Mucosa of stomach (tissue), 1 donor: ENCODE data around the gene SUGCT.
"Not testable (repeated sequence)": the region's sequence is repeated elsewhere in the genome, so short reads cannot be mapped to it uniquely, and the experiment has no call there.

Source experiments
- H3K27me3 ChIP-seq: one replicate; pipeline ENCODE4 v1.7.0; 2013; ENCODE audit warnings: mild to moderate bottlenecking, low read length; ENCODE audit not compliant: control insufficient read depth, insufficient read depth
- H3K36me3 ChIP-seq: one replicate; pipeline ENCODE4 v1.7.0; 2013; ENCODE audit warnings: low read length; ENCODE audit not compliant: control insufficient read depth, insufficient read depth
- H3K4me1 ChIP-seq: one replicate; pipeline ENCODE4 v1.7.0; 2013; ENCODE audit warnings: mild to moderate bottlenecking, low read length; ENCODE audit not compliant: control insufficient read depth, insufficient read depth
- H3K4me3 ChIP-seq: one replicate; pipeline ENCODE4 v1.7.0; 2013; ENCODE audit warnings: low read length
- H3K9ac ChIP-seq: one replicate; pipeline ENCODE4 v1.7.0; 2013; ENCODE audit warnings: mild to moderate bottlenecking, low read length, moderate library complexity
- H3K9me3 ChIP-seq: one replicate; pipeline ENCODE4 v1.7.0; 2013; ENCODE audit warnings: mild to moderate bottlenecking, low read length, moderate library complexity; ENCODE audit not compliant: control insufficient read depth
- donor health status: Pancreatic carcinoma.

Gene SUGCT

GRCh38 chr7:40645197-40645596 lies 510.4 kb downstream of the SUGCT start:
- Histone ChIP-seq H3K9ac (no peak overlapping the region), H3K4me1 (no peaks in the 10 kb centered on the region), H3K27me3 (no peaks in the 10 kb centered on the region), H3K4me3 (no peak overlapping the region), H3K36me3 (no peaks in the 10 kb centered on the region), H3K9me3 (no peaks in the 10 kb centered on the region)

GRCh38 chr7:40646717-40647116 lies 511.9 kb downstream of the SUGCT start:
- Histone ChIP-seq H3K36me3 (no peaks in the 10 kb centered on the region), H3K9ac (no peak overlapping the region), H3K4me1 (no peaks in the 10 kb centered on the region), H3K9me3 (no peaks in the 10 kb centered on the region), H3K27me3 (no peaks in the 10 kb centered on the region), H3K4me3 (no peak overlapping the region)

DNA sequence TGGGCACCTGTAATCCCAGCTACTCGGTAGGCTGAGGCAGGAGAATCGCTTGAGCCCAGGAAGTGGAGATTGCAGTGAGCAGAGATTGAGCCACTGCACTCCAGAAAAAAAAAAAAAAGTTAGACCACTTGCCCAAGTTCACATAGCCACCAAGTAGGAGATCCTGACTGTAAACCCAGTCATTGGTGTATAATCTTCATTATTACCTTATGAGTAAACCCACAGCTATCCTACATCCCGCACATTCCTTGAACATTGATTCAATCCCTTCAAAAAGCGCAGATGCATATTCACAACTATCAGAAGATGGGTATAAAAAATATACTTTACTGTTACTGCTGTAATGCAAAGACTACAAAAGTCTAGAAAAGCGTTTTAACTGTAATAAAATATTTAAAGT lies 512.9 kb downstream of the SUGCT start:
- no peaks in the 10 kb centered on the region for H3K36me3 ChIP-seq
- H3K4me1 ChIP-seq, result no peaks in the 10 kb centered on the region
- H3K9ac ChIP-seq, result no peak overlapping the region
- H3K4me3 ChIP-seq, result no peak overlapping the region
- no peaks in the 10 kb centered on the region for H3K27me3 ChIP-seq
- no peaks in the 10 kb centered on the region for H3K9me3 ChIP-seq

DNA sequence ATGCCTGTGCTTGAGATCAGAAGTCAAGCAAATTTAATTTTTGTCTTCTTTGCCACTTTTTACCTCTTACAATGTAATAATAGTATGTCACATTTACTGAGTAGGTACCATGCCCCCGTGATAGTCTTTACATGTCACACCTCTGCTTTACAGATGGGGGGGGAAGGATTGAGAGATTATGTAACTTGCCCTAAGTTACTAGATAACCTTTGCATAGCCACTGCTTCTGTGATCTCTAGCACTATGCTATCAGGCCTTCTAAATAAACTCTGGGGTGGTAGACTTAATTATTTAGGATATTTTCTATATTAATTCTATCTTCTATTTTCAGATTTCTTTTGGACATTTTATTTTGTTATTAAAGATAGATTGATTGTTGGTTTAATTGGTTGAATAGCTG lies 514.4 kb downstream of the SUGCT start:
- no peak overlapping the region for H3K4me3 ChIP-seq
- no peaks in the 10 kb centered on the region for H3K9me3 ChIP-seq
- H3K9ac ChIP-seq, result no peak overlapping the region
- no peaks in the 10 kb centered on the region for H3K27me3 ChIP-seq
- H3K4me1 ChIP-seq, result no peaks in the 10 kb centered on the region
- no peaks in the 10 kb centered on the region for H3K36me3 ChIP-seq

GRCh38 chr7:40650903-40651302 lies 516.1 kb downstream of the SUGCT start:
- H3K9me3 ChIP-seq, H3K27me3 ChIP-seq, H3K36me3 ChIP-seq, H3K9ac ChIP-seq, H3K4me1 ChIP-seq, H3K4me3 ChIP-seq: not testable (repeated sequence)

GRCh38 chr7:40654171-40654570 lies 519.4 kb downstream of the SUGCT start:
- no peak overlapping the region for H3K9ac ChIP-seq

DNA sequence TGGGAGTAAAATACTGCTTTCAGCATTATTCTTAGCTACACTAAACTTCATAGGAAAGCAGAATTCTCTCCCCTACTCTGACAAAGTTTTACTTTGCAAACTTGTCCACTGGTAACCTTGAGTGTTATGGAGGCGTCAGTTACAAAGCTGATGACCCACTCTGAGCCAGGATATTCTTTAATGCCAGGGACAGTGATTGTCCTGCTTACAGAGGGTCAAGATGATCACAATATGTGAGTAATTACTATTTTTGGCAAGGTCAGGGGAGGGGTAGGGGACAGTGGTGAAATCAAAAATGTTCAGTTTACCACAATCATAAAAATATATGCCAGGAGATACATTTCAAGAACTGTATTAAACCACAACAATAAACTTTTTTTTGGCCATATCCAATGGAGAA lies 520.6 kb downstream of the SUGCT start:
- no peak overlapping the region for H3K4me3 ChIP-seq
- no peaks in the 10 kb centered on the region for H3K4me1 ChIP-seq
- no peak overlapping the region for H3K9ac ChIP-seq
- H3K36me3 ChIP-seq, result no peaks in the 10 kb centered on the region
- H3K27me3 ChIP-seq, result no peaks in the 10 kb centered on the region
- H3K9me3 ChIP-seq, result no peaks in the 10 kb centered on the region

More at GRCh38 chr7:40654171-40654570, 519.4 kb downstream of the SUGCT start:
- Histone ChIP-seq H3K36me3 (no peaks in the 10 kb centered on the region), H3K27me3 (no peaks in the 10 kb centered on the region), H3K4me1 (no peaks in the 10 kb centered on the region), H3K9me3 (no peaks in the 10 kb centered on the region), H3K4me3 (no peak overlapping the region)

DNA sequence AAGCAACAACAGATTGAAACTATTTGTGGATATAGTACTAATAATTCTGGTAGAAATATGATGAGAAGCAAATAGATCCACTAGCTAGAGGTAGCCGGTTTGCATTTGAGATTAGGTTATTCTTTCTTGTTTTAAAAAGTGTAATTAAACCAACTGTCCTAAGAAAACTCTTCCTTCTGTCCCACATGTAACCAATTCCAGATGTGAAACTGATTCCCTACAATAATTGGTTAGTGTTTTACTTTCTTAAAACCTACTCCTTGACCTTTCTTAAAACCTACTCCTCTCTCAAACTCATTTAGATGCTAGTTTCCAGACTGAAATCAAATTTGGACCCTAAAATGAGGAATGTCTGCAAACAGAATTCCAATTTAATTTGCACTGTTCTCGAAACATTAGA lies 521.5 kb downstream of the SUGCT start:
- Histone ChIP-seq H3K9ac (no peak overlapping the region), H3K9me3 (no peaks in the 10 kb centered on the region), H3K4me1 (no peaks in the 10 kb centered on the region), H3K27me3 (no peaks in the 10 kb centered on the region), H3K36me3 (no peaks in the 10 kb centered on the region), H3K4me3 (no peak overlapping the region)

- Histone ChIP-seq H3K9me3 (no peaks in the 10 kb centered on the region), H3K4me1 (no peaks in the 10 kb centered on the region), H3K4me3 (no peak overlapping the region), H3K36me3 (no peaks in the 10 kb centered on the region), H3K9ac (no peak overlapping the region), H3K27me3 (no peaks in the 10 kb centered on the region)
Observed at GRCh38 chr7:40658729-40659128, 523.9 kb downstream of the SUGCT start.

GRCh38 chr7:40659231-40659630 lies 524.4 kb downstream of the SUGCT start:
- Histone ChIP-seq H3K9me3 (no peaks in the 10 kb centered on the region), H3K4me1 (no peaks in the 10 kb centered on the region), H3K36me3 (no peaks in the 10 kb centered on the region), H3K4me3 (no peak overlapping the region), H3K9ac (no peak overlapping the region), H3K27me3 (no peaks in the 10 kb centered on the region)

GRCh38 chr7:40673285-40673684 lies 538.5 kb downstream of the SUGCT start:
- Histone ChIP-seq H3K4me3 (no peak overlapping the region), H3K9me3 (no peaks in the 10 kb centered on the region), H3K36me3 (no peaks in the 10 kb centered on the region), H3K9ac (no peak overlapping the region), H3K27me3 (no peaks in the 10 kb centered on the region), H3K4me1 (no peaks in the 10 kb centered on the region)

- H3K27me3 ChIP-seq, result no peaks in the 10 kb centered on the region
- no peak overlapping the region for H3K9ac ChIP-seq
- H3K9me3 ChIP-seq, result no peaks in the 10 kb centered on the region
- H3K4me1 ChIP-seq, result no peaks in the 10 kb centered on the region
- no peaks in the 10 kb centered on the region for H3K36me3 ChIP-seq
- no peak overlapping the region for H3K4me3 ChIP-seq
Observed at GRCh38 chr7:40674316-40674715, 539.5 kb downstream of the SUGCT start.

- no peaks in the 10 kb centered on the region for H3K36me3 ChIP-seq
- no peaks in the 10 kb centered on the region for H3K9me3 ChIP-seq
- H3K27me3 ChIP-seq, result no peaks in the 10 kb centered on the region
- H3K4me1 ChIP-seq, result no peaks in the 10 kb centered on the region
- H3K9ac ChIP-seq, result no peak overlapping the region
- no peak overlapping the region for H3K4me3 ChIP-seq
Observed at GRCh38 chr7:40675741-40676140, 540.9 kb downstream of the SUGCT start.
